Ishikawa (cell line): ENCODE results near the gene FNBP1L.

ENCODE experiments used
- CEBPB ChIP-seq: IDR thresholded peaks from 2 replicates; pipeline ENCODE4 v1.6.1; 2012
- CREB1 ChIP-seq: IDR thresholded peaks from 2 replicates; pipeline ENCODE4 v1.6.1; 2012; ENCODE audit warnings: low read depth
- EGR1 ChIP-seq: IDR thresholded peaks from 2 replicates; pipeline ENCODE4 v1.6.1; 2012
- EP300 ChIP-seq: IDR thresholded peaks from 2 replicates; pipeline ENCODE4 v1.6.1; 2012; ENCODE audit warnings: borderline replicate concordance
- FOXM1 ChIP-seq: IDR thresholded peaks from 2 replicates; pipeline ENCODE4 v1.6.1; 2012; ENCODE audit warnings: low read depth, borderline replicate concordance
- MAX ChIP-seq: IDR thresholded peaks from 2 replicates; pipeline ENCODE4 v1.6.1; 2012
- NFIC ChIP-seq: IDR thresholded peaks from 2 replicates; pipeline ENCODE4 v1.6.1; 2012
- RAD21 ChIP-seq: IDR thresholded peaks from 2 replicates; pipeline ENCODE4 v1.6.1; 2012; ENCODE audit warnings: low read depth
- REST ChIP-seq: IDR thresholded peaks from 2 replicates; pipeline ENCODE4 v1.6.1; 2012; ENCODE audit warnings: low read depth, mild to moderate bottlenecking
- TAF1 ChIP-seq: IDR thresholded peaks from 2 replicates; pipeline ENCODE4 v1.6.1; 2012; ENCODE audit warnings: low read depth, mild to moderate bottlenecking
- TCF12 ChIP-seq: IDR thresholded peaks from 2 replicates; pipeline ENCODE4 v1.6.1; 2012; ENCODE audit warnings: low read depth
- TEAD4 ChIP-seq: IDR thresholded peaks from 2 replicates; pipeline ENCODE4 v1.6.1; 2012
- USF1 ChIP-seq: IDR thresholded peaks from 2 replicates; pipeline ENCODE4 v1.6.1; 2012
- YY1 ChIP-seq: IDR thresholded peaks from 2 replicates; pipeline ENCODE4 v1.6.1; 2012; ENCODE audit warnings: low read depth
- ZBTB7A ChIP-seq: IDR thresholded peaks from 2 replicates; pipeline ENCODE4 v1.6.1; 2012; ENCODE audit warnings: low read depth

Gene FNBP1L

DNA sequence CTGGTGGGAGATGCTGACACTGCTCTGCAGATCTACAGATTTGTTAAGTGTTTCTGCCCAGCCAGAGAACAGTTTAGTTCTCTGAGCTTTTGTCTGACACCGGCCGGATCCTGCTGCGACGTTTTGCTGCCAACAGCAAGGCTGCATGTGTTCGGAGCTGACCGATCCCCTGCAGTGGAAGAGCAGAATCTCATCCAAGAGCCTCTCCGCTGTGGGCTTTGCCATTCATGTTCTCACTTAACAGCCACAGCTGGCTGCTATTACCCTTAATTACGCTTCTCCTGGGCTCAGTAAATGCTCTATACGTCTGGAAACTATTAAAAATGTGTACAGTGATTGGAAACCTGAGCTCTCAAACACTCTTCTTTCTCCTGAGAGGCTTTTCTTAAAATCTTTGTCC lies 128.4 kb downstream of the FNBP1L start:
- TF ChIP-seq YY1 (no peak), CREB1 (no peak), MAX (no peak), CEBPB (no peak), USF1 (no peak), FOXM1 (no peak), TEAD4 (no peak), NFIC (no peak), ZBTB7A (no peak), REST (no peak), RAD21 (no peak), EP300 (no peak), TAF1 (no peak), EGR1 (no peak), TCF12 (no peak)

- no peak for TF ChIP-seq EGR1
- TF ChIP-seq MAX: no peak
- no peak for TF ChIP-seq REST
- TF ChIP-seq ZBTB7A: no peak
- no peak for TF ChIP-seq CEBPB
- TF ChIP-seq YY1: no peak
- no peak for TF ChIP-seq CREB1
- TF ChIP-seq RAD21: no peak
- TF ChIP-seq TEAD4: no peak
- no peak for TF ChIP-seq EP300
- TF ChIP-seq TAF1: no peak
- TF ChIP-seq USF1: no peak
Observed at GRCh38 chr1:93576746-93577145, 128.8 kb downstream of the FNBP1L start.

- TF ChIP-seq FOXM1: no peak
- no peak for TF ChIP-seq EGR1
- no peak for TF ChIP-seq REST
- no peak for TF ChIP-seq NFIC
- no peak for TF ChIP-seq EP300
- TF ChIP-seq TCF12: no peak
- no peak for TF ChIP-seq YY1
- no peak for TF ChIP-seq RAD21
- TF ChIP-seq MAX: no peak
- no peak for TF ChIP-seq CEBPB
- no peak for TF ChIP-seq TEAD4
- no peak for TF ChIP-seq ZBTB7A
- no peak for TF ChIP-seq USF1
Observed at GRCh38 chr1:93577536-93578432, 129.9 kb downstream of the FNBP1L start.

DNA sequence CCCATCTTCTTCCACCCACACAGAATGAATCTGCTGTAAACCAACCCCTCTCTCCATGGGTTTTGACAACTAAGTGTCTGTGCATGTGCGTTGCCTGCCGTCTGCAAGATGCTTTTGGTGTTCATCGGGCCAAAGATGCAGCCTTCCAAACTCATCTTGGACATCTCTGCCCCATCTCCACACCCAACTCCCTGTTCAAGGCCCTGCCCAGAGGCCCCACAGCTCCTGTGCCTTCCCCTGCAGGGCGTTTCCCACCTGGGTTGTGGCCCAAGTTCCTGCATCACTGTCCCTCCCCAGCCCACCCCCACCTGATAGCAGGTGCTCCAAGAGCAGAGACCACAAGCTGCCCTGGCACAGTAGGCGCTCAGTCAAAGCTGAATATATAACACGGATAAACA lies 130.5 kb downstream of the FNBP1L start:
- TF ChIP-seq TAF1 (no peak), CREB1 (no peak), YY1 (no peak), EP300 (no peak), EGR1 (no peak), REST (no peak), MAX (no peak), USF1 (no peak), RAD21 (no peak), FOXM1 (no peak), TEAD4 (no peak), ZBTB7A (no peak), CEBPB (no peak), TCF12 (no peak), NFIC (no peak)
